Stimulated activated CD4-positive, alpha-beta T cell treated with anti-CD3 and anti-CD28 coated beads, TNF-alpha, amount 100 ng/mL, for 1 hour (primary cell): ENCODE results near the gene TLN1.

Source experiments
- DNase-seq, 3 donors: peaks; one replicate each; pipeline ENCODE4 v3.0.0-alpha.2; 2020; ENCODE audit warnings: low read depth in 3 of 3, low spot score in 1 of 3

The TLN1 gene

DNA sequence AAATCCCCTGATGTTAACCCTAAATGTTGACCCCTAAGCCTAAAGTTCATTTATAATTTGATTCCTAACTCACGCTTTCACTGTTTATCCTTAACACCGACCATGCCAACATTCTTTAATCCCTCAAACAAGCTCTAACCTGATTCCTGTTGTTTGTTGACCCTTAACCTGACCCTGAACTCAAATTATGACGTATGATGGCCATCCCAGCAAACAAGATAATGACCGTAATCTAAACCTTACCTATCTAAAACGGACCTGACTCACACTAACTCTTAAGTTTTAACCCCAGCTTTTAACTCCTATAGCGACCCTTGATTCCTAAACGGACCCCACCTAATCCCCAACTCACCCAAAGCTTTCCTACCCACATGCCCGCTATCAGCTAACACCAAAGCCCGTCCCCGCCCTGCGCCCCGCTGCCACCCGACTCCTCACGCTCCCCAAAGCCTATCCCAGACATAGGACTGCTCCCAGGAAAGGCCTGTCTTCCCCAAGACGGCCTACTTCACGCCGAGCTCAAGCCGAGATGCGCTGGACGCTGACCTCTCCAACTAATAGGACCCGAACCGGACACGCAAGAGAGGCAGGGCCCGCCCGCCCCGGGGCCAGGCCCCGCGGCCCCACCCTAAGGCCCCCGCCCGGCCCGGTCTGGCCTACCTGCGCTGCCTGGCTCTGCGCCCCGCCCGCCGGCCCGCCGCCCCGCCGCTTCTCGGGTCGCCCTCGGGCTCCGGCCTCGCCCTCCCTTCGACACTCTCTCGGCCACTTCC, 395 bp downstream of the TLN1 start:
- DNase-seq = peak in 1 of 3 donors; percentile 19

DNA sequence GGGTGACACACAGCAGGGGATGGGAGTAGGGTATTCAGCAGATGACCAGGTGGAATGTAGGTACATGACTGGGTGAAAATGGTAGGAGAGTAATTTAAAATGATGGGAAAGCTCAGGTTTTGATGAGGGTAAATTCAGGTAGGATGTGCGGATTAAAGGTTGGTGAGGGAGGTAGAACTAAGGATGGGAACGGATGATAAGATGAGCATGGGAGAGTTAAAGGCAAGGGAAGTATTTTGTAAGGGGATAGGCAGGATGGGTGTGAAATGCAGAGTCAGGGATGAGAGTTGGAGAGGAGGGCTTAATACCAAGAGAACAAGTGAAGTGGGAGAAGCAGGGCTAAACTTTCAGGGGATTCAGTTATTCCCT, 1.5 kb downstream of the TLN1 start:
- no peak for DNase-seq

DNA sequence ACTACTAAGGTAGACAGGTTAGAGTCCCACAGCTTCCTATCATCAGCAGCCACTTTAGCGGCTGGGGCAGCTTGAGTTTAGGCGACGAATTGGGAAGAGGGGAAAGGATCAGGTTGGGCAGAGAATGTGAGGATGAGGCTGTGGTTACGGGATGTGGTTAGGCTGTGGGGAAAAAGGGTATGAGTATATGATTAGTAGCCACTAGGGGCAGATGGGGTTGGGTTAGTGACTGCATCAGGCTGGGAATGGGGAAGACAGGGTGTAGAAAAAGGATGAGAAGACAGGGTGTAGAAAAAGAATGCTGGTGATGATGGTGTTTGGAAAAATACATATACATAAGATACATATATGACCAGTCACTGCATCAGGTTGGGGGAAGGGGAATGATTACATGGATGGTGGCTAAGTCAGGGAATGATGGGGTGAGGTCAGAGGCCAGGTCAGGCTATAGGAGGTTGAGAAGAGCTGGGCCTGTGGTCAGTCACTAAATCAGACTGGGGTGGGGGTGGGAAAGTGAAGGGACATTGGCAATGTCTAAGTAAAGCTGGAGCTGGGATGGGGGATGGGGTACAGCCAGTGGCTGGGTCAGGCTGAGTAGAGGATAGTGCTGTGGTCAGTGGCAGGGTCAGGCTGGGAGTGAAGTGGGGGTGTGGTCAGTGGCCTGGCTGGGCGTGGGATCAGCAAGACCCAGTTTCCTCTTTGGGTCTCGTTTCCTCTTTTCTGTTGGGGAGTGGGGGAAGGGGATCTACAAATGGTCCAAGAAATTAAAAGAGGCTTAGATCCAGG, 2.1 kb downstream of the TLN1 start:
- DNase-seq = no peak

DNA sequence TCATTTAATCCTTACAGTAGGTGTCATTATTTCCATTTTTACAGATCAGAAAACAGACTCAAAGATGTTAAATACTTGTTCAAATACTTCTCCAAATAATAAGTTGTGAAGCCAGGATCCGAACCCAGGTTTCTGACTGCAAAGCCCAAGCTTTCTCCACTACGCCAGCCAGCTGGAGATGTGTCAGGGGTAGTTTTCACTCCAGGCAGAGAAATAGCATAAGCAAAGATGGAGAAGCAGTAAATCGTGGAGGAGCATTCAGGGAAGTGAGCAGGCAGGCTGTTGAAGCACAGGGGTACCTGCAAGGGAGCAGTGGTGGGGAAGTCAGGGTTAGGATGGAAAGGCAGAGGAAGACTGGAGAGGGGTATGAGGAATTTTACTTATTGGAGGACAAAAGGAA, 2.9 kb downstream of the TLN1 start:
- no peak for DNase-seq

DNA sequence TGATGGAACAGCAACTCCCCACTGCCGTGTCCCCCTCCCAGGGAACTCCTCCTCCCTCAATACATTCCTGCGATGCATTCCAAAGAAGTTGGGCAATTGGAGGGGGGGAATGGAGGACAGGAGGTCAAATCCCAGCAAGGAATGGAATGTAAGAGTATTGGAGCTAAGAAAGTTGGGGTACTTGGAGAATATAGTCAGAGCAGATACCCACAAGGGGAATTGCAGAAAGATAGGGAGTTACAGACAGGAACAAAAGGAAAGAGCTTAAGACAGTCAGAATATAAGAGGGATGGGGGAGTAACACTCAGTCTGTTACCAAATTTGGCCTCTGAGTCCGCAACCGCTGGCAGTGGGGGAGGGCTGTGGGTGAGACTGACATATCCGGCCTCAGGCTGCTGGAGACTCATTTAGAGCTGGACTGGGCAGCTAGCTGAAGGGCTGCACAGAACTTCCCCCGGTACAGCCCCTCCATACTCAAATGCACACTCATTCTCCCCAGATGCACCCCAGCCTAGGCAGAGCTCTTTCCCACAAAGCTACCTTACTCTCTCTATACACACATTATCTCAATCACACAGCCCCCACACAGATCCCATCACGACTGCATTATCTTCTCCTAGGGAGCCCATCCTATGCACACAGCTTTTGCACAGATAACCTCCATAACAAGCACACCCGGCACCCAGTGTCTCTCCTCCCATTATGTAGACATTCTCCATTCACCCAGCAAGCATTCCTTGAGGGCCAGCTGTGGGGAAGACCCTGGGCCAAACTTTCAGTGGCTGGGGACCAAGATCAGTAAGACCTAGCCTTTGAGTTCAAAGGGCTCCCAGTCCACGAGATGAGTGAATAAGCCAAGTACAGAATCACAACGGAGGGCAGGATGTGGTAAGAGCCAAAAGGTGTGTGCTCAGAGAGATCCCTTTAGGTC, 3.7 kb downstream of the TLN1 start:
- no peak for DNase-seq

DNA sequence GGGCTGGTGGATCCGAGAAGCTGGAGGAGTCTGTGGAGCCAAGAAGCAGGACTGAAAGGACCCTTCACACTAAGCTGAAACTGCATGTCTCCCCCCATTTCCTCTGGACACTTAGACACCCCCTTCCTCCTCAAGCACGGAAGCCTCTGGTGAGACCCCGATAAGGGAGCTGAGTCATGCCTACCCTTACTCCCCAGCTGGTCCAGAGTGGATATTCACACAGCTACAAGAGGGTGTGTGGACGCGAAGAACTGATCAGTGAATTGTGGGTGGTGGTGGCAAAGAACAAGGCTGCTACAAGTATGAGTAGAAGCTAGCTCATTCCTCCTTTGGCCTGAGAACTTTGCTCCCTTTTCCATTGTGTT, 4.3 kb downstream of the TLN1 start:
- no peak for DNase-seq

DNA sequence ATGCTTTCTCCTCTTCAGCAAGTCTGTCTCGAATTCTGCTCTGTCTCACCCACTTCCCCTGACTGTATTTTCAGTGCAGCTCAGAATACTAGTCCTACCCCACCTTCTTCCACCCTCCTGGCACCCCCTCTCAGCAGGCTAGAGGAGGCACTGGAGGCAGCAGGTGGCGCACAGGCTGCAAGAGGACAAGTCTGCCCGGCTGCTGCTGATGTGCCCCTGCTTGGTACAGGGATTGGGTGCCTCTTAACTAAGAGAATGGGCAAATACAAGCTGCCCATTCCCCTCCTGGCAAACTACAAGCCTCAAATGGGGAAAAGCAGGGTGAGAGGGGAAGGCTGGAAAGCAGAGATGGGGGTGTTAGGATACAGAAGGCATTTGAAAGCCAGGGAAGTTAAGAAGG, 5.1 kb downstream of the TLN1 start:
- DNase-seq = no peak

DNA sequence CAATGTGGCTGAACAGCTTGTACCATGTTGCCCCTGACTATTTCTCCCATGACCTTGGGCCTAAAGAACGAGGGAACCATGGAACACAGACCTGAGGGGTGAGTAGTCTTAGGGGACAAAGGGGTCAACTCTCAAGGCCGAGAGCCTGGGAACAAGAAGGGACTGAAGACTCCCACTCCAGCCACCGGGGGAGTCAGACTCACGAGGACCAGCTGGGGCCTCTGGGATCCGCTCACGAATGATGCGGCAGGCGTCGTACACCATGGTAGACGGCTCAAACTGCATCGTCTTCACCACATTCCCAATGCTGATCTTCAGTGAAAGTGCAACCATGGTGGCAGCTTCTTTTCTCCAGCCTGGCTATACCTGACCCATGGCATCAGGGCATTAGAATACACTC, 6.6 kb downstream of the TLN1 start:
- DNase-seq = no peak

DNA sequence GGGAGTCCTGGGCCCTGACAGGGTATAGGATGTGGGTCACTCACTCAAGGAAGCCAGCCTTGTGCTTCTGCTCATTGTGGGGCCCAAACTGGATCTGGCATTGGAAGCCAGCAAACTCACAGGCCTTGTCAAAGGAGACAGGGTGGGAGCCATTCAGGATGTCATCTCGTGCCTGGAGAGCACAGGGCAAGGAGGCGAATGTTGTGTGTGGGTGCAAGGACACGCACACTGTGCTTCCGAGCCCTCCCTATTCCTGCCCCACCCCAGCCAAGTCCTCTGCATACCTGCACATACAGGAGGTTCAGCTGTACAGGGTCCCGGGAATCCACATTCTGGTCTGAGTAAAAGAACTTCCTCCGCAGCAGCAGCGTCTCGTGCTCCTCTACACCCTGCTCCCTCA, 8.1 kb downstream of the TLN1 start:
- DNase-seq = no peak

DNA sequence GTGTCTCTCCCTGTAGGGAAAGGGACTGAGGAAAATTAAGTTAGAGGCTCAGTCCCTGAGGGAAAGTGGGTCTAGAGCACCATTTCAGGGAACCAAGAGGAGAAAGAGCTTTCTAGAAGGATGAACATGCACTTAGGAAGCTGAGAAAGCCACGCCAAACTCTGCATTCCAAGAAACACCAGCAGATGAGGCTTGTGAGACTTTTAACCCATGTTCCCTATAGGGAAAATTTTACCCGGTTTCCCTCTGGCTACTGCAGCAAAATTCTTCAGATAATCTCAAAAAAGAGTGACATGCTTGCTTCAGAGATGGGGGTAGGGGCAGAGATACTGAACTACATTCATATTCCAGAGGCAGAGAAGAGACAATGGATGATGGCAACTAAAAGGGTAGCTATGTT, 8.6 kb downstream of the TLN1 start:
- no peak for DNase-seq

DNA sequence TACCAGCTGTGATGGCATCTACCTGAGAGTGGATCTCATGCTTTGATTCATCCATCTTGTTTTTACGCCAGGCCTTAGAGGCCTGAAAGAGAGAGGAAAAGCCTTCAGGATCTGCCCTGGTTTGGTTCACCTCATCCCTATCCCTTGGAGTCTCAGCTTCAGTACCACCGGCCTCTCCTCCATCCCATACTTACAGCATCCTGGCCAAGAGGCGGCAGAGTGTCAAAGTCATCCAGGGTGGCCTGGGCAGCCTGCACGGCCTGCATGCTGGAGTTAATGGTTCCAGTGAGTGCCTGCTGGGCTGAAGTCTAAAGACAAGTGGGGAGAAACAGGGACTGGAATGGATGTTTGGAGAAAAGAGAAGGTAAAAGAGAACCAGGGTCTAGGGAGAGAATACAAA, 12.4 kb downstream of the TLN1 start:
- DNase-seq = no peak

DNA sequence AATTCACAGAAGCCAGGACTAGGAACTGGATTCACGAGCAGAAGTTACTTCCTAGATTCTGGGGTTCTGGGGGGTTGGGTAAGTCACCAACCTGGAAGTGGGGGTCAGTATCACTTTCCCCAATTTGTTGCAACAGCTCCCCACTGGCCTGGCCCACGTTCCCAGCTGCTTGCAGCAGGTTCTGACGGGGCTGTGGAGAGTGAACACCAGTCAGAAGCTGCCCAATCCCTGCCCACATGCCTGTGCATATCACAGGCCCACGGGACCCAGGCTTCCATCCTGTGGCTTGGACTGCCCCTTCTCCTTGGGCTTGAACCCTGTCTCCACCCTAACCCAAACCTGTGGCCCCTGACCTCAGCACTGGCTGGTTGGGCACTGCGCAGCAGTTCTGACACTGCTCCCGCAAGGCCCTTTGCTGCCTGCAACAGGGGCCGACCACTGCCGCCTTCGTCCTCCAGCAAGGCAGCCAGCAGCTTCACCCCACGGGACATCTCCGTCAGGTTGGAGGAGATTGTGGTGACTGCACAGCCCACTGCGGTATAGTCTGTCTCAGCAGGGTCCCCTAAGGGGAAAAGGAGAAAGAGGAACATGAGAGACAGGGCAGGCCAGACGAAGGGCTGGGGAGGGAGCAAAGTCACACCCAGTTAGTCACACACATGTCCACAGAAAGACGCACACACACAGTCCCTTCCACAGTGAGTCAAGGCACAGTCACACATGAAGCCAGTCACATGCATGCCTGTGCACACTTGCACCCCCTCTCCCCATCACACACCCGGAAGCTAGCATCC, 13.1 kb downstream of the TLN1 start:
- DNase-seq = no peak

DNA sequence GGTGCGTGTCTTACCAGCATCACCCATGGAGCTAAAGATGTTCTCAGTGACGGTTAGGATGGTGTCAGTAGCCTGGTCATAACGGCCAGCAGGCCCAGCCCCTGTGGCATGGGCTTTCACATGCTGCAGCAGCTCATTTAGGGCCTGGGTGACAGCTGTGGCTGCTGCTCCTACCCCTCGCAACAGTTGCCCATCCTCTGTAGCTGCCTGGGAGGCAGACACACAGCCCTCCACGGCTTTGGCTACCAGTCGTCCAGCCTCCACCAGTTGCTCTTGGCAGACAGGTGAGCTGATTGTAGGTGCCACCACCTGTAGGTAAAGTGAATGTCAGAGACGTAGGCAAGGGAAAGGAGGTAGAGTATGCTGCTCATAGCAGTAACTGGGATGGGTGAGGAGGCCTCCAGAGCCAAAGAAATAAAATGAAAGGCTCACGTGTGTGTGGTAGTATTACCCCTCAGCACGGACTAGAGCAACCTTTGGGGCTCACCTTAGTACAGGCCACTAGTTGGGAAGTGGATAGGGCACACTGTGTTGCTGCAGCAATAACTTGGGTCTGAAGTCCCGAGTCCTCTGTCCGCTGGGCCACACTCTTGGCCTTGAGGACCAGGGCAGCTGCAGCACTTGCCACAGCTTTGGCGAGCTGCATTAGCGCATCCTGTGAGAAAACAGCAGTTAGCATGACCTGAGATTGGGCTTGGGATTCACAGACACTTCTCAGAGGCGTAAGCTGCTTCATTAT, 14.7 kb downstream of the TLN1 start:
- DNase-seq = no peak

DNA sequence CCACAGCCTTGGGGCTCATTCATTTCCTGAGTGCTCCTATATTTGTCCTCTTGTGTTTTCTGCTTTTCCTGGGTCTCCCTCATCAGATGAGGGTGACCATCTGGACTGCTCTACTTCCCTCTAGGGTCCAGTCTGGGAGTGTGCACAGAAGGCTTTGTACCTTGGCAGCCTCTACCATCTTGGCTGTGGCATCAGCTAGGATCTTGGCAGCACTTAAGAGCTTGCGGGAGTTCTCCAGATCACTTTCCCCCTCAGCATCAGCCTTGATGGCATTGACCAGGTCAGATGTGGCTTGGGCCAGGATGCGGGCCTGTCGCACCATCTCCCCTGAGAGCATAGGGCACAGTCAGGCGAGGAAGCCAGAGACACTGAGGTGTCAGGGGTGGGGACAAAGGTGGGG, 15.8 kb downstream of the TLN1 start:
- DNase-seq = no peak

DNA sequence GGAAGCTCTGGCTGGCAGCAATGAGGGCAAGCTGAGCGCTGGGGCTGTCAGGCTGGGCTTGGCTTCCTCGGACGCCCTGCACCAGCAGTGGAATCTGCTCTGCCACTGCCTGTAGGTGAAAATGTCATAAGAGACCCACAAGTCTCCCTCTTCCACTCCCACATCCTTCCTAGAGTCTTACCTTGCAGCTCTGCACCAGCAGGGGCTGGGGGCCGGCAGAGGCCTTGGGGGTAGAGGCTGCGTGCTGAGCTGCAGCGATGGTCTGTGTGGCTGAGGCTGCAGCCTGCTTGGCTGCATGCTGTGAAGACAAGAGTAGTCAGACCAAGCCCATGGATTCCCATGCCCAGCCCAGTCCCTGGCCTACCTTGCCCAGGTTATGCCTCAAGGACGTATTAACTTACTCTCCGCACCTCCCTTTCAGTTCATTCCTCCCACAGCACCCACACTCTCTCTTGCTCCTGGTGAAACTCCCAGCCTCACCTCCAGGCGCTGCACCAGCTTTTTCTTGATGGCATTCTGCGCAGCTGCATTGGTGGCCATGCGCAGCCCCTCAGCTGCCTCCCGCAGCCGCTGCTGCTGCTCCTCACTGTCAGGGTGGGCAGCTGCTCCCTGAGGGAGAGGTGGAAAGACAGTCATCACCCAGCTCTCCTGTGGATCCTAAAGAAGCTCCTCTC, 17.3 kb downstream of the TLN1 start:
- DNase-seq = no peak

DNA sequence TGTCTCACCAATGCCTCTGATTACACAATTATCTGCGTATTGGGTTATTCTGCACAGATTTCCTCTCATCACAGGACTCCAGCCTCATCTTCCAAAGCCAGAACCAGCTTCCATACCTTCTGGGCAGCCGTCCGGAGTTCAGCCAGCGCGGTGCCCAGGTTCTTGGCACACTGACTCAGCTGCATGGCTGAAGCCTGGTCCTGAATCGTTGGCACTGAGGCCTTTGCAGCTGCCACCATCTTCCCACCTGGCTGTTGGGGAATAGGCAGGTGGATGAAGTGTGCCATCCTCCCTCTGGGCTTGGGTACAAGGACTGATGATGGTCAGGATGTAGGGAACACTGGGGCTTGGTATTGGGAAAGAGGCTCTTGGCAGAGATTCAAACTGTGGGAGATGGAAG, 17.9 kb downstream of the TLN1 start:
- DNase-seq = no peak

DNA sequence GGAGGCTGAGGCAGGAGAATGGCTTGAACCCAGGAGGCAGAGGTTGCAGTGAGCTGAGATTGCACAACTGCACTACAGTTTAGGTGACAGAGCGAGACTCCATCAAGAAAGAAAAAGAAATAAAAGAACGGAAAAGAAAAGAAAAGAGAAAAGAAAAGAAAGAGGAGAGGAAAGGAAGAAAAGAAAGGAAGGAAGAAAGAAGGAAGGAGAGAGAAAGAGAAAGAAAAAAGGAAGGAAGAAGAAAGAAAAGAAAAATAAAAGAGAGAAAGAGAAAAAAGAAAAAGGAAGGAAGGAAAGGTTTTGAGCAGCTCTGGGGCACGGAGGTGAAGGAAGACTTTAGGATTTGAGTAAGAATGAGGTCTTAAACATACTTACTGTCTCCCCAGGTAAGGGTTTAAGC, 18.4 kb downstream of the TLN1 start:
- DNase-seq = no peak

DNA sequence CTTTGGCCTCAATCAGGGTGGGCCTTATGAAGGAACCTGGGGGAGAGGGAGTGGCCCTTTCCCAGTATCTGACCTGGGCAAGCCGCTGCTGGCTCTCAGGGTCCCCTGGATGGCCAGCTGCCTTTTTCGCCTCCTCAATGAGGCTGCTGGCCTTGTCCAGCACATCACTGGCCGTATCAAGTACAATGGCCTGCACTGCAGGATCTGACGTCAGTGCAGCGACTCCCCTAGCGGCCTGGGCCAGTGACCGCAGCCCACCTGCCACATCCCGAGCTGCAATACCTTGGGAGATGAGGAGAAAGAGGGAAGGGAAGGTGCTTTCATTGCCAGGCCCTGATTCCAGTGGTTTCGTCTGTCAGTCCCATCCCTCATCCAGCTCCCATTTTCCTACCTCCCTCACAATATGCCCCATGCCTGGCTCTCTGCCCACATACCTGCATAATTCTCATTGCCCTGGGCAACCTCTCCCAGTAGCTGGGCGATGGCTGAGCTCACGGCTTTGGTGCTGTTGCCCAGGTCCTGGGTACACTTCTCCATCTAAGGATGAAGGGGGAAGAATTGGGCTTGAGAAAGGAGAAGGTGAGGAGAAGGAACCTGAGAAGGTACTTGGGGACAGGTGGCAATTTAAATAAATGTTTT, 19.1 kb downstream of the TLN1 start:
- DNase-seq = no peak
